H1 (cell line): Measurements from ENCODE around the gene SNX33. TPM values are rescaled to one million over a fixed set of nuclear protein-coding genes. Genes with fewer than 3 reads are reported as not detected.
A peak's percentile ranks its signal among the peaks of the same experiment; 100 is the strongest.

Experiments used
- NANOG ChIP-seq: IDR thresholded peaks from 2 replicates; pipeline ENCODE4 v1.6.1; 2011; ENCODE audit warnings: low read length, low read depth, mild to moderate bottlenecking, inconsistent platforms; ENCODE audit not compliant: insufficient read depth, poor library complexity, severe bottlenecking
- POLR2A ChIP-seq, 2 experiments: IDR thresholded peaks; 1 replicate in 1 of 2; 2 replicates in 1 of 2; pipeline ENCODE4 v1.6.1; 2011; ENCODE audit warnings: low read depth in 2 of 2, low read length in 2 of 2, mild to moderate bottlenecking in 2 of 2; ENCODE audit errors: control extremely low read depth in 1 of 2
- POLR2AphosphoS5 ChIP-seq: IDR thresholded peaks from 2 replicates; pipeline ENCODE4 v1.6.1; 2011; ENCODE audit warnings: low read depth, low read length
- polyA plus RNA-seq, 7 experiments: library from polyadenylated mRNA; depleted of rRNA in 3 of 7; stranded (reverse) in 5 of 7; unstranded in 2 of 7; fragments of >200 nt in 5 of 7; fragments of 200-250 nt in 2 of 7; gene quantifications; 1 replicate in 5 of 7; 2 replicates in 1 of 7; 4 replicates in 1 of 7; pipeline versions ENCODE4 v1.2.1 to v1.2.3, GENCODE V29; 2011 to 2013; ENCODE audit warnings: missing spikeins in 2 of 7, mixed read lengths in 2 of 7
- total RNA-seq: library from RNA; stranded (reverse); fragmentation: NEBNext Ultra II Directional; extraction: Animal tissue kit (Norgen Biotek cat#: 25700); gene quantifications from 2 replicates; pipeline ENCODE4 v1.2.1, GENCODE V29; 2021

SNX33 gene
- total and polyA plus RNA-seq, 2 of the 8 experiments (the other 6 are each of a cell fraction or from before 2014, with no cell fraction given), result 14.3 to 22.9 TPM

- no peak for TF ChIP-seq POLR2A (IDR thresholded peaks at IDR 0.05; ENCODE audit: control extremely low read depth in 1 of 2, low read depth in 2 of 2, low read length in 2 of 2)
- TF ChIP-seq NANOG, result peak; percentile 53
- TF ChIP-seq POLR2AphosphoS5, result no peak
These were observed 666 bp downstream of the SNX33 start (continued) for GRCh38 chr15:75648156-75649000.
